GM23338 (cell line): ENCODE measurements around the gene ZNF782.

ENCODE experiments used
- CREB1 ChIP-seq: fragments of 250-450 bp; sonication (Bioruptor Pico); IDR thresholded peaks from 2 replicates; pipeline ENCODE4 v1.5.0; 2020; ENCODE audit warnings: low read depth, mild to moderate bottlenecking, moderate library complexity
- EZH2 ChIP-seq: fragments of 200-600 bp; sonication (generic); IDR thresholded peaks from one replicate; pipeline ENCODE4 v1.8.0; 2017; ENCODE audit warnings: antibody characterized with exemption, mild to moderate bottlenecking, low read depth; ENCODE audit not compliant: unreplicated experiment
- POLR2AphosphoS5 ChIP-seq: IDR thresholded peaks from 2 replicates; pipeline ENCODE4 v1.6.1; 2016; ENCODE audit warnings: antibody characterized with exemption, low read depth
- STAT1 ChIP-seq: IDR thresholded peaks from one replicate; pipeline ENCODE4 v1.6.1; 2016; ENCODE audit warnings: antibody characterized with exemption; ENCODE audit not compliant: unreplicated experiment
- ZNF114 ChIP-seq: fragments of 250-450 bp; sonication (Bioruptor Pico); IDR thresholded peaks from 2 replicates; pipeline ENCODE4 v1.5.0; 2020; ENCODE audit warnings: mild to moderate bottlenecking, moderate library complexity
- ZNF331 ChIP-seq: fragments of 250-450 bp; sonication (Bioruptor Pico); IDR thresholded peaks from 2 replicates; pipeline ENCODE4 v1.5.0; 2020; ENCODE audit warnings: low read depth, mild to moderate bottlenecking, moderate library complexity
- TF ChIP-seq, protein P1 (sequence below), 2 experiments: fragments of 200-600 bp in 1 of 2; sonication (generic) in 1 of 2; conservative IDR thresholded peaks; 2 replicates each; pipeline versions ENCODE4 v1.5.1 to v1.6.1; 2016 to 2017; ENCODE audit warnings: antibody characterized with exemption in 2 of 2, low read depth in 2 of 2, mild to moderate bottlenecking in 2 of 2, moderate library complexity in 1 of 2
- TF ChIP-seq, protein P2 (sequence below): IDR thresholded peaks from one replicate; pipeline ENCODE4 v1.6.1; 2018; ENCODE audit warnings: antibody characterized with exemption; ENCODE audit not compliant: unreplicated experiment
- TF ChIP-seq, protein P3 (sequence below): IDR thresholded peaks from 2 replicates; pipeline ENCODE4 v1.6.1; 2016; ENCODE audit warnings: antibody characterized with exemption

DNA sequence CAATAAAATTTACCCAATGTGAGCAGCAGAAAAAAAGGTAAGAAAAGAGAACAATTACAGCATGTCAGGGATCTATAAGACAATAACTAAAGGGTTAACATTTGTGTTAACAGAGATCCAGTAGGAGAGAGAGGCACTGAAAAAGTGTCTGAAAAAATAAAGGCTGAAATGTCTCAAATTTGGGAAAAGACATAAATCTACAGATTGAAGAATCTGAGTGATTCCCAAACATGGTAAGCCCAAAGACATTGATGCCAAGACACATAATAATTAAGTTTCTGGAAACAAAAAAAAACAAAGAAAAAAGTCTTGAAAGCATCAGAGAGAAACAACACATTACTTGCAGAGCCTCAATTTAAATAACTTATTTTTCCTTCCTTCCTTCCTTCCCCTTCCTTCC lies 31.1 kb upstream of the ZNF782 start:
- TF ChIP-seq, protein P1, sequence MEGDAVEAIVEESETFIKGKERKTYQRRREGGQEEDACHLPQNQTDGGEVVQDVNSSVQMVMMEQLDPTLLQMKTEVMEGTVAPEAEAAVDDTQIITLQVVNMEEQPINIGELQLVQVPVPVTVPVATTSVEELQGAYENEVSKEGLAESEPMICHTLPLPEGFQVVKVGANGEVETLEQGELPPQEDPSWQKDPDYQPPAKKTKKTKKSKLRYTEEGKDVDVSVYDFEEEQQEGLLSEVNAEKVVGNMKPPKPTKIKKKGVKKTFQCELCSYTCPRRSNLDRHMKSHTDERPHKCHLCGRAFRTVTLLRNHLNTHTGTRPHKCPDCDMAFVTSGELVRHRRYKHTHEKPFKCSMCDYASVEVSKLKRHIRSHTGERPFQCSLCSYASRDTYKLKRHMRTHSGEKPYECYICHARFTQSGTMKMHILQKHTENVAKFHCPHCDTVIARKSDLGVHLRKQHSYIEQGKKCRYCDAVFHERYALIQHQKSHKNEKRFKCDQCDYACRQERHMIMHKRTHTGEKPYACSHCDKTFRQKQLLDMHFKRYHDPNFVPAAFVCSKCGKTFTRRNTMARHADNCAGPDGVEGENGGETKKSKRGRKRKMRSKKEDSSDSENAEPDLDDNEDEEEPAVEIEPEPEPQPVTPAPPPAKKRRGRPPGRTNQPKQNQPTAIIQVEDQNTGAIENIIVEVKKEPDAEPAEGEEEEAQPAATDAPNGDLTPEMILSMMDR (conservative IDR thresholded peaks at IDR 0.05; ENCODE audit: low read depth in 2 of 2) = no peak
- TF ChIP-seq, protein P2, sequence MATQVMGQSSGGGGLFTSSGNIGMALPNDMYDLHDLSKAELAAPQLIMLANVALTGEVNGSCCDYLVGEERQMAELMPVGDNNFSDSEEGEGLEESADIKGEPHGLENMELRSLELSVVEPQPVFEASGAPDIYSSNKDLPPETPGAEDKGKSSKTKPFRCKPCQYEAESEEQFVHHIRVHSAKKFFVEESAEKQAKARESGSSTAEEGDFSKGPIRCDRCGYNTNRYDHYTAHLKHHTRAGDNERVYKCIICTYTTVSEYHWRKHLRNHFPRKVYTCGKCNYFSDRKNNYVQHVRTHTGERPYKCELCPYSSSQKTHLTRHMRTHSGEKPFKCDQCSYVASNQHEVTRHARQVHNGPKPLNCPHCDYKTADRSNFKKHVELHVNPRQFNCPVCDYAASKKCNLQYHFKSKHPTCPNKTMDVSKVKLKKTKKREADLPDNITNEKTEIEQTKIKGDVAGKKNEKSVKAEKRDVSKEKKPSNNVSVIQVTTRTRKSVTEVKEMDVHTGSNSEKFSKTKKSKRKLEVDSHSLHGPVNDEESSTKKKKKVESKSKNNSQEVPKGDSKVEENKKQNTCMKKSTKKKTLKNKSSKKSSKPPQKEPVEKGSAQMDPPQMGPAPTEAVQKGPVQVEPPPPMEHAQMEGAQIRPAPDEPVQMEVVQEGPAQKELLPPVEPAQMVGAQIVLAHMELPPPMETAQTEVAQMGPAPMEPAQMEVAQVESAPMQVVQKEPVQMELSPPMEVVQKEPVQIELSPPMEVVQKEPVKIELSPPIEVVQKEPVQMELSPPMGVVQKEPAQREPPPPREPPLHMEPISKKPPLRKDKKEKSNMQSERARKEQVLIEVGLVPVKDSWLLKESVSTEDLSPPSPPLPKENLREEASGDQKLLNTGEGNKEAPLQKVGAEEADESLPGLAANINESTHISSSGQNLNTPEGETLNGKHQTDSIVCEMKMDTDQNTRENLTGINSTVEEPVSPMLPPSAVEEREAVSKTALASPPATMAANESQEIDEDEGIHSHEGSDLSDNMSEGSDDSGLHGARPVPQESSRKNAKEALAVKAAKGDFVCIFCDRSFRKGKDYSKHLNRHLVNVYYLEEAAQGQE = no peak
- TF ChIP-seq STAT1 (no peak), CREB1 (CRISPR knock-in tag) (no peak), EZH2 (no peak), POLR2AphosphoS5 (no peak), ZNF114 (CRISPR knock-in tag) (no peak), ZNF331 (no peak)
- TF ChIP-seq, protein P3, sequence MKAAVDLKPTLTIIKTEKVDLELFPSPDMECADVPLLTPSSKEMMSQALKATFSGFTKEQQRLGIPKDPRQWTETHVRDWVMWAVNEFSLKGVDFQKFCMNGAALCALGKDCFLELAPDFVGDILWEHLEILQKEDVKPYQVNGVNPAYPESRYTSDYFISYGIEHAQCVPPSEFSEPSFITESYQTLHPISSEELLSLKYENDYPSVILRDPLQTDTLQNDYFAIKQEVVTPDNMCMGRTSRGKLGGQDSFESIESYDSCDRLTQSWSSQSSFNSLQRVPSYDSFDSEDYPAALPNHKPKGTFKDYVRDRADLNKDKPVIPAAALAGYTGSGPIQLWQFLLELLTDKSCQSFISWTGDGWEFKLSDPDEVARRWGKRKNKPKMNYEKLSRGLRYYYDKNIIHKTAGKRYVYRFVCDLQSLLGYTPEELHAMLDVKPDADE = no peak
